Epithelial cell of proximal tubule (primary cell): ENCODE data around the gene MLYCD. TPM values are rescaled to one million over a fixed set of nuclear protein-coding genes. Genes with fewer than 3 reads are reported as not detected.

ENCODE experiments used
- DNase-seq: peaks from one replicate; pipeline ENCODE4 v3.0.0-alpha.2; 2011; ENCODE audit warnings: low read depth
- H3K4me3 ChIP-seq: 2 replicates; pipeline ENCODE4 v1.5.1; 2011; ENCODE audit warnings: low read depth, mild to moderate bottlenecking, low read length
- total RNA-seq: library from RNA; depleted of rRNA; stranded (reverse); fragments of >200 nt; gene quantifications from 2 replicates; pipeline ENCODE4 v1.2.3, GENCODE V29; 2015
- TF ChIP-seq, protein P1 (sequence below): conservative IDR thresholded peaks from 2 replicates; pipeline ENCODE4 v1.5.1; 2012; ENCODE audit warnings: low read depth, mild to moderate bottlenecking, low read length

MLYCD gene
- total RNA-seq, 1 donor from 2014 or later = 2.9 TPM

DNA sequence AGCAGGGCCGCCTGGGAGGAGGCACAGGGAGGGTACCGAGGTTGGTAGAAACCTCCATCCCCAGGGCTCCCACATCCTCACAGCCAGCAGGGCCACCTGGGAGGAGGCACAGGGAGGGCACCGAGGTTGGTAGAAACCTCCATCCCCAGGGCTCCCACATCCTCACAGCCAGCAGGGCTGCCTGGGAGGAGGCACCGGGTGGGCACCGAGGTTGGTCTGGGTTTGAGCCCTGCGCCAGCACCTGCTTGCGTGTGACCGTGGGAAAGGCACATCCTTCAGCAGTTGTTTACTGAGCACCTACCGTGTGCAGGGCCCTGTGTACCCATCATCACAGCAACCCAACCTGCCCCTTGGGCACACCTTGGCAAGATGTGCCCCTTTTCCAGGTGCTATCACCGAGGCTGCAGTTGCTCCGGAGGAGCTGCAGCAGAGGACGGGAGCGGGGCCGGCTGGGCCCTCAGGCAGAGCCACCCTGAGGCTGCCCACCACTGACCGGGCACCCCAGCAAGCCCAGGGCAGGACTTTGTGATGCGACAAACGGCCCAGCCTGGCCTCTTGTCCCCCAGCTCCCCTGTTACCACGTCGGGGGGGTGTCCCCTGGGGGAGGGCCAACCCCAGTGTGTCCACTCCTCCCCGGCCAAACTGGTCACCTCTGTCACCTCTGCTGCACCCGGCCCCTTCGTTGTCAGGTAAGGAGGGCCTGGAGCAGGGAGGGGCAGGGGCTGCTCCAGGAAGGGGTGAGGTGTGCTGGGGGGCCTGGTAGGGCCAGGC is 32.0 kb downstream of the MLYCD start:
- TF ChIP-seq, protein P1, sequence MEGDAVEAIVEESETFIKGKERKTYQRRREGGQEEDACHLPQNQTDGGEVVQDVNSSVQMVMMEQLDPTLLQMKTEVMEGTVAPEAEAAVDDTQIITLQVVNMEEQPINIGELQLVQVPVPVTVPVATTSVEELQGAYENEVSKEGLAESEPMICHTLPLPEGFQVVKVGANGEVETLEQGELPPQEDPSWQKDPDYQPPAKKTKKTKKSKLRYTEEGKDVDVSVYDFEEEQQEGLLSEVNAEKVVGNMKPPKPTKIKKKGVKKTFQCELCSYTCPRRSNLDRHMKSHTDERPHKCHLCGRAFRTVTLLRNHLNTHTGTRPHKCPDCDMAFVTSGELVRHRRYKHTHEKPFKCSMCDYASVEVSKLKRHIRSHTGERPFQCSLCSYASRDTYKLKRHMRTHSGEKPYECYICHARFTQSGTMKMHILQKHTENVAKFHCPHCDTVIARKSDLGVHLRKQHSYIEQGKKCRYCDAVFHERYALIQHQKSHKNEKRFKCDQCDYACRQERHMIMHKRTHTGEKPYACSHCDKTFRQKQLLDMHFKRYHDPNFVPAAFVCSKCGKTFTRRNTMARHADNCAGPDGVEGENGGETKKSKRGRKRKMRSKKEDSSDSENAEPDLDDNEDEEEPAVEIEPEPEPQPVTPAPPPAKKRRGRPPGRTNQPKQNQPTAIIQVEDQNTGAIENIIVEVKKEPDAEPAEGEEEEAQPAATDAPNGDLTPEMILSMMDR = no peak
- DNase-seq = no peak
- no peak overlapping the region for H3K4me3 ChIP-seq

DNA sequence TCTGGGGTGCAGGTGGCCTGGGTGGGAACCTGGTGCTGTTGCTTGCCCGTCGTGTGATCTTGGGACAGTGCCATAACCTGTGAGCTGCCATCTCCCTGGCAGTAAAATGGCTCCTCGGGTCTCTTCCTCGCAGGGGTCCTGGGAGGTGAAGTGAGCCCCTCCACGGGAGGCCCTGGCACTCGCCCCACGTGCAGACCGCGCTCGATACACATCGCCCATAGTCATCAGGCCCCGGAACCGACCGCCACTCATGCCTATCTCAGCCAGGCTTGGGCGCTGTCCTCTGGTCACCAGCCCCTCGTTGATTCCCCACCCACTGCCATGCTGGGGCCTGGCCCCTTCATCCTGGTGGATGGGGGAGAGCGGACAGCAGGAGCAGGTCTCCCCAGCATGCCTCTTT is 32.6 kb downstream of the MLYCD start:
- TF ChIP-seq, protein P1 = no peak
- DNase-seq = no peak
- no peak overlapping the region for H3K4me3 ChIP-seq

DNA sequence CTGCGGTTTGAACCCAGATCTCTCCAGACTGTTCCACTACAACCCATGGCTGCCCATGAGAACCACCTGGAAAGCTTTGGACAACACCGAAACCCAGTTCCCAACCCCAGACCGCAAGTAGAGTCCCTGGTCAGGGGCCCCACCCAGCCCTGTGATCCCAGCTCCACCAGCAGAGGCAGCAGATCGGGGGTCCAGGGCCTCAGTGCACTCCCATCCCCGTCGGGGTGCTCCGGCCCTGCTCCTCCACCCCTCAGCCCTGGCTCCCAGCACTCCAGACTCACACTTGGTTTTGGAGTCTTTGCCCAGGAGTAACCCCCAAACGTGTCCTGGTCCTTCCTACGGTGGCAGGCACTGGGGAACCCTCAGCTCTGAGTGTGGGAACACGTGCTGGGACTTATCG is 33.4 kb downstream of the MLYCD start:
- DNase-seq = no peak
- TF ChIP-seq, protein P1 = no peak
- H3K4me3 ChIP-seq = no peak overlapping the region

DNA sequence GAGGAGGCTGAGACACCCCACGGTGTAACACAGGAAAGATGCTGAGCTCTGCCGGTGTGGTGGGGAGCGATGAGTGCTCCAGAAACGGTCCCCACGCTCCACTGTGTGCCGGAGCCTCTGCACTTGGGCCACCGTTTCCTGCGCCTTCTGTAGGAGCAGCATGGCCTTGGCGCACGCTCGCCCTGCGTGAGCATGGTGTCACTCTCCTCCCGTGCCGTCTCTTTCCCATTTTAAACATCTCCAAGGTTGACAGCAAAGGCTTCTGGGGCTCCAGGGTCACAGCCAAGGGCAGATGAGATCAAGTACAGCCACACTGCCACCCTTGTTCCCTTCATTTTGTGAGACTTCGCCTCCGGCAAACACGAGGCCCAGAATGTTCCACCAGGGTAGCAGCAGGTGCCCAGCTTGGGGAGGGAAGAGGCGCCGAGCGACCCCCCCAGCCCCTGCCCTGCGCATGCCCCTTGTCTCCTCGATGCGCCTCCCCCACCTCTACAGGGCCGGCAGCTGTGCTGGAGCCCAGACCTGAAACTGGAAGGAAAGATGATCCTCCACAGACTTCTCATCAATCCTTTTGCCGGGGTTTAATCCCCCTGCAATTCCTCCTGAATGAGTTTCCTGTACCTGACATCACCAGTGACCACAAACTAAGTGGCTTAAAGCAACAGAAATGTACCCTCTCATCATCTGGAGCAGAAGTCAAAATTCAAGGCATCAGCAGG is 34.2 kb downstream of the MLYCD start:
- DNase-seq = no peak
- TF ChIP-seq, protein P1 = no peak
- no peak overlapping the region for H3K4me3 ChIP-seq

DNA sequence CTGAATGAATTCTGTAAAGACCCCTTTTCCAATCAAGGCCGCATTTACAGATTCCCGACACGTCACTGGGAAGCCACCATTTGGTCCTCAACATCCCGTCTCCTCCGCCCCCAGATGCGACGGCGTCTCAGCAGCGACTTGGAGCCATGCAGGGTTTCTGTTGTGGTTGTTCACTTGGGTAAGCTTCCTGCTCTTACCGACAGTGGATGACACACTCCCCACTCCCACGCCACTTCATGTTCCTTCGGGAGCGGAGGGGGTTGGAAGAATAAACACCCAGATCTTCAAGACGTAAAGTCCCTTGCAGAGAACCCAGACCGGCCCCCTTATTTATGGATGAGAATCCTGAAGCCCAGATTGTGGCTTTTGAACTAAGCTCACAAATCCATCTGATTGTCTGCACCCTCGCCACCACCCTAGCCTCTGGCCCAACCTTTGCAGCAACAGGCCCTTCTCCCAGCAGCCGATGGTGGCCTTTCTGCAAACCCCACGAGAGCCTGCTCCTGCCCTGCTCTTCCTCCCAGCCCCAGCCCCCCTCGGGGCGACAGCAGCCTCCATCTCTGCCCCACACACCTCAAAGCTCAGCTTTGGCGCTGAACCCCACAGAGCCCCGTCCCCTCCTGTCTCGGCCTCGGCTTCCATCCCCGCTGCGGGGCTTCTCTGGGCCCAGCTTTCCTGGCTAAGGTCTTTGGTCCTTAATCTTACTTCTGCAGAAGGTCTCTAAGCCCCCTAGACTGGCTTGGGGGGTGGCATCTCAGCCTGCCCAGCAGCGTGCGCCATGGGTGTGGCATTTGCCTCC is 35.2 kb downstream of the MLYCD start:
- H3K4me3 ChIP-seq = no peak overlapping the region
- no peak for DNase-seq
- TF ChIP-seq, protein P1 = no peak

DNA sequence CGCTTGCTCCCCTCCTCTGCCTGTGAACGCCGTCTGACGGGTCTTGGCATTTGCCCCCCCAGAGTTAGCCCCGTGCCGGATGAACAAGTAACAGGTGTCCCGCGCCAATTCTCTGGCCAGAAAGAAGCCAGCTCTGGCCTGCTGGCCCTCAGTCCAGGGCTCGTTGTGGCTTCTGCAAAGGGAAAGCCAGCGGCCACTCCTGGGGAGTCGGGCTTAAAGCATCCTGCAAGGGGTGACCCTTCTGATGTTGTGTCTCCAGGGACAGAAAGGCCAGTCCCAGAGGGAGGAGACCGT is 35.7 kb downstream of the MLYCD start:
- no peak overlapping the region for H3K4me3 ChIP-seq
- TF ChIP-seq, protein P1 = no peak
- no peak for DNase-seq
